GM19193 (cell line): Measurements from ENCODE around the gene DAPK1.

ENCODE experiments used
- POLR2A ChIP-seq: IDR thresholded peaks from 4 replicates; pipeline ENCODE4 v1.6.1; 2011; ENCODE audit not compliant: insufficient read depth, insufficient read length; ENCODE audit errors: extremely low read depth

DAPK1 gene

DNA sequence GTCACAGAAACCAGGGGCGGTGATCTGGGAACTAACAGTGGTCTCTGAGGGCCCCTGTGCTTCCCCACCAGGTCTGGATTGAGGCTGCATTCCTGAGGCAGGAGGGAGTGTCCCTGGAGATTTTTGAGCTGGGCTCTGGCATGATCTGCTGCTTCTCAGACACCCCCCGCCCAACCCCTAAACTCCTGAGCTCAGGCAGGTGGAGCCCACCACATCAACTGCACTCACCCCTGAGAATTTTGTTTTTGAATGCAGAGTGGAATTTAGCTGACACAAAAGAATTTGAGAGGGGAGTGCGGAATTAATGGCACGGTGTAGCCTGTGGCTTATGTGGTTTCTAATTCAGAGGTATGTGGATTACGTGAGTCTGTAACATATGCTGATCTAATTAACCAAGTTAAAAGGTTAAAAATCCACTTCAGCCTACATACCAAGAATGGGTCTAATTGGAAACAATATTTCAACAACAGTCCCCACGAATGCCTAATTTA is 204.3 kb downstream of the DAPK1 start:
- TF ChIP-seq POLR2A = no peak

GRCh38 chr9:87702921-87703320 is 205.3 kb downstream of the DAPK1 start:
- no peak for TF ChIP-seq POLR2A

GRCh38 chr9:87703636-87704276 is 206.1 kb downstream of the DAPK1 start:
- no peak for TF ChIP-seq POLR2A

GRCh38 chr9:87704342-87704741 is 206.7 kb downstream of the DAPK1 start:
- no peak for TF ChIP-seq POLR2A

DNA sequence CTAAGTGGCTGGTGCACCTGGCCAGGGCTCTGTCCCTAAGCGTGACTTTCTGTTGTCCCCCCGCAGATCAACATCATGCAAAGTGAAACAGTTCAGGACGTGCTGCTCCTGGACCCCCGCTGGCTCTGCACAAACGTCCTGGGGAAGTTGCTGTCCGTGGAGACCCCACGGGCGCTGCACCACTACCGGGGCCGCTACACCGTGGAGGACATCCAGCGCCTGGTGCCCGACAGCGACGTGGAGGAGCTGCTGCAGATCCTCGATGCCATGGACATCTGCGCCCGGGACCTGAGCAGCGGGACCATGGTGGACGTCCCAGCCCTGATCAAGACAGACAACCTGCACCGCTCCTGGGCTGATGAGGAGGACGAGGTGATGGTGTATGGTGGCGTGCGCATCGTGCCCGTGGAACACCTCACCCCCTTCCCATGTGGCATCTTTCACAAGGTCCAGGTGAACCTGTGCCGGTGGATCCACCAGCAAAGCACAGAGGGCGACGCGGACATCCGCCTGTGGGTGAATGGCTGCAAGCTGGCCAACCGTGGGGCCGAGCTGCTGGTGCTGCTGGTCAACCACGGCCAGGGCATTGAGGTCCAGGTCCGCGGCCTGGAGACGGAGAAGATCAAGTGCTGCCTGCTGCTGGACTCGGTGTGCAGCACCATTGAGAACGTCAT is 208.5 kb downstream of the DAPK1 start:
- no peak for TF ChIP-seq POLR2A

DNA sequence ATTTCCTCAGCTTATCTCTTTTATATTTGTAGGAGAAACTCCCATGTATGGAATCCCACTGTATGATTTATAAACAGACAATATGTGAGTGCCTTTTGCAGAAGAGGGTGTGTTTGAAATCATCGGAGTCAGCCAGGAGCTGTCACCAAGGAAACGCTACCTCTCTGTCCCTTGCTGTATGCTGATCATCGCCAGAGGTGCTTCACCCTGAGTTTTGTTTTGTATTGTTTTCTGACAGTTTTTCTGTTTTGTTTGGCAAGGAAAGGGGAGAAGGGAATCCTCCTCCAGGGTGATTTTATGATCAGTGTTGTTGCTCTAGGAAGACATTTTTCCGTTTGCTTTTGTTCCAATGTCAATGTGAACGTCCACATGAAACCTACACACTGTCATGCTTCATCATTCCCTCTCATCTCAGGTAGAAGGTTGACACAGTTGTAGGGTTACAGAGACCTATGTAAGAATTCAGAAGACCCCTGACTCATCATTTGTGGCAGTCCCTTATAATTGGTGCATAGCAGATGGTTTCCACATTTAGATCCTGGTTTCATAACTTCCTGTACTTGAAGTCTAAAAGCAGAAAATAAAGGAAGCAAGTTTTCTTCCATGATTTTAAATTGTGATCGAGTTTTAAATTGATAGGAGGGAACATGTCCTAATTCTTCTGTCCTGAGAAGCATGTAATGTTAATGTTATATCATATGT is 210.3 kb downstream of the DAPK1 start:
- no peak for TF ChIP-seq POLR2A

GRCh38 chr9:87708546-87708945 is 210.9 kb downstream of the DAPK1 start:
- TF ChIP-seq POLR2A = no peak

GRCh38 chr9:87708986-87709728 is 211.5 kb downstream of the DAPK1 start:
- TF ChIP-seq POLR2A = no peak

GRCh38 chr9:87710443-87710842 is 212.8 kb downstream of the DAPK1 start:
- TF ChIP-seq POLR2A = no peak

GRCh38 chr9:87711857-87712800 is 214.5 kb downstream of the DAPK1 start:
- no peak for TF ChIP-seq POLR2A

GRCh38 chr9:87712801-87713277 is 215.2 kb downstream of the DAPK1 start:
- TF ChIP-seq POLR2A = no peak

GRCh38 chr9:87713278-87713987 is 215.8 kb downstream of the DAPK1 start:
- TF ChIP-seq POLR2A = no peak

DNA sequence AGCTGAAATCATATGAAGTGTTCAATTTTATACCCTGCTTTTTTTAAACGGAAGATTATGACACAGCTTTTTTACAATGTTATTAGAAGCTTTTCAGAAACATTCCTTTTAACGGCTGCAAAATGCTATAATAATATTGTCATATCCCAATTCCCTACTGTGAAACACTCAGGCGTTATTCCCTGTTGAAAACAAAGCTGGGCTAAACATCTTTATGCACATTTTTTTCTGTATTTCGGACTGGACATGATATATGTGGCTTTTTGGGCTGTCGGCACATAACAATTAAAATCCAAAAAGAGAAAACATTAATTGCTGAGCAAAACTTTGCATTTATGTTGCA is 216.3 kb downstream of the DAPK1 start:
- TF ChIP-seq POLR2A = no peak
